Measurements from ENCODE around the gene ACOT8.

DNA sequence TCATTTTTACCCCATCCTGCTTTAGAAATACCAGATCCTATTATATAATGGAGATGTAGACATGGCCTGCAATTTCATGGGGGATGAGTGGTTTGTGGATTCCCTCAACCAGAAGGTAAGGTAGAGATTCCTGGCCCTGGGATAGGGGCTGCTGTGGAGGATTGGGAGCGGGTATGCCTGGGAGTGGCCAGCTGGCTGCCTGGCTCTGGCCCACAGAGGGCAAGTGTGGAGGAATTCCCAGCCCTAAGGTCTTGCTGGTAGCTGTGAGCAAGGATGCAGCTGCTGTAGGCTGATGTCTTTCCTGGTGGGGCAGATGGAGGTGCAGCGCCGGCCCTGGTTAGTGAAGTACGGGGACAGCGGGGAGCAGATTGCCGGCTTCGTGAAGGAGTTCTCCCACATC lies 40.5 kb upstream of the ACOT8 start:
- TF ChIP-seq POLR2A (IDR thresholded peaks at IDR 0.05): no peak
- TF ChIP-seq, protein P1, sequence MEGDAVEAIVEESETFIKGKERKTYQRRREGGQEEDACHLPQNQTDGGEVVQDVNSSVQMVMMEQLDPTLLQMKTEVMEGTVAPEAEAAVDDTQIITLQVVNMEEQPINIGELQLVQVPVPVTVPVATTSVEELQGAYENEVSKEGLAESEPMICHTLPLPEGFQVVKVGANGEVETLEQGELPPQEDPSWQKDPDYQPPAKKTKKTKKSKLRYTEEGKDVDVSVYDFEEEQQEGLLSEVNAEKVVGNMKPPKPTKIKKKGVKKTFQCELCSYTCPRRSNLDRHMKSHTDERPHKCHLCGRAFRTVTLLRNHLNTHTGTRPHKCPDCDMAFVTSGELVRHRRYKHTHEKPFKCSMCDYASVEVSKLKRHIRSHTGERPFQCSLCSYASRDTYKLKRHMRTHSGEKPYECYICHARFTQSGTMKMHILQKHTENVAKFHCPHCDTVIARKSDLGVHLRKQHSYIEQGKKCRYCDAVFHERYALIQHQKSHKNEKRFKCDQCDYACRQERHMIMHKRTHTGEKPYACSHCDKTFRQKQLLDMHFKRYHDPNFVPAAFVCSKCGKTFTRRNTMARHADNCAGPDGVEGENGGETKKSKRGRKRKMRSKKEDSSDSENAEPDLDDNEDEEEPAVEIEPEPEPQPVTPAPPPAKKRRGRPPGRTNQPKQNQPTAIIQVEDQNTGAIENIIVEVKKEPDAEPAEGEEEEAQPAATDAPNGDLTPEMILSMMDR (IDR thresholded peaks at IDR 0.05): no peak
